NCI-H2196 treated with DMSO at 0.1 percent for 48 hours (cell line): ENCODE results near the gene CLNS1A.
"Not testable (repeated sequence)": the region's sequence is repeated elsewhere in the genome, so short reads cannot be mapped to it uniquely, and the experiment has no call there.

Experiments
- DNase-seq: peaks from one replicate; lab custom pipeline; 2025; ENCODE audit not compliant: unreplicated experiment; lab: John Stamatoyannopoulos, UW

The CLNS1A gene, protein sequence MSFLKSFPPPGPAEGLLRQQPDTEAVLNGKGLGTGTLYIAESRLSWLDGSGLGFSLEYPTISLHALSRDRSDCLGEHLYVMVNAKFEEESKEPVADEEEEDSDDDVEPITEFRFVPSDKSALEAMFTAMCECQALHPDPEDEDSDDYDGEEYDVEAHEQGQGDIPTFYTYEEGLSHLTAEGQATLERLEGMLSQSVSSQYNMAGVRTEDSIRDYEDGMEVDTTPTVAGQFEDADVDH

DNA sequence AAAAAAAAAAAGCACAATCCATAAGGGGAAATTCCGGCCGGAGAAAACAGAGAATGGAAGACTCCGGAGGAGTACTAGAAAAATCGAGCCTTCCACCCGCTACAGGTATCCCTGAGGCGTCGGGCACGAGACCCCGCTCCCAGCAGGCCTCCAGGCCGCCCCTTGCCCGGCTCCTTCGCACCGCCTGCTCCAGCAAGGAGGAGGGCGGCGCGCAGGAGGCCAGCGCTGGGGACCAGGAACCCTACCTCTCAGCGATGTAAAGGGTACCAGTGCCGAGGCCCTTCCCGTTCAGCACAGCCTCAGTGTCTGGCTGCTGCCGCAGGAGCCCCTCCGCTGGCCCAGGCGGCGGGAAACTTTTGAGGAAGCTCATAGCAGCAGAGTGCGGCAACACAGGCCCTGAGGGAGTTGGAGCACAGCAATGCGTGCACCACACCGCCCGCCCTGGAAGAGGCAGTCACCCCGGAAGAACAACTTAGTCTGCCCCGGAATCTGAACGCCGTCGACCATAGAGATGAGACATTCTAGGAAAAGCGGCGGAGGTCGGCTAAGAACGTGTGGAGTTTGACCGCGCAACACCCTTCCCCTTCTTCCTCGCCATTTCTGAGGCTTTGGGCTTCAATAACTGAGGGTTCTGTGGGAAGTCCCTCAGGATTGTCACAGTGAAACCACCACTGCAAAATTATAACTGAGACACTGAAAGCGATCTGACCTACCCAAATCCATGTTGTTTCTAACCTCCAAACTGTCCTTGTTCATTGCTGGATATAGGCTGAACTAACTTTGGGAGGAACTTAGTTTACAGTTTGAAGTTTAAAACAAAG is at the start of gene CLNS1A:
TSS of gene CLNS1A (minus strand) at position 450 of the 821 bp plus-strand sequence. CDS start at position 370, 80 bp downstream.
- peak; percentile 87 for DNase-seq

DNA sequence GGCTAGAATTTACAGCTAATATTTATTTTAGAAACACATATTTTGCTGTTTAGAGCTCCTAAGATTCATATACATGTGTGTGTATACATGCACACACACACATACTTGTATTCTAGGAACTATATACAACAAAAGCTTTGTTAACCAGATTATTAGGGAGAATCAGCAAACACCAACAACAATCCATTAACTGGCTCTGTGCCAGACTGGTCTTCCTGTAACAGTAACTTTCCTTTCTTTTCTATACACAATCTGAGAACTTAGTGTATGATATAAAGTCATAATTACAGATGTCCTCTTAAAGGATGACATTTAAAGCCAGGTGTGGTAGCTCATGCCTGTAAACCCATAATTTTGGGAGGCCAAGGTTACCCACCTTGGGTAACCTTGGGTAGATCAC is 49.5 kb upstream of the CLNS1A start:
- DNase-seq = no peak

DNA sequence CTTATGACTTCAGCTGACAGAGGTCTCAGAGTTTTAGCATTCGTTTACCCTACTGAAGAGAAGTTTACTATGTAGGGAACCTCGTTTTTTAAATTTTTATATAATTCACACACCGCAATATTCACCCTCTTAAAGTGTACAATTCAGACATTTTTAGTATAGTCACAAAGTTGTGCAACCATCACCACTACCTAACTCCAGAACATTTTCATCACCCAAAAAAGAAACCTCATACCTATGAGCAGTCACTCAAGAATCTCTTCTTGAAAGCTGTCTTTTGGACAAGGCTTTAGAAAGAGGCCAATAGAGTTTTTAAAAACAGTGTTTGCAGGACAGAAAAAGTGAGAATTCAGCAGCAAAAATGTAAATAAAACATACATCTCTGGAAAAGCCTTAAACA is 39.5 kb upstream of the CLNS1A start:
- no peak for DNase-seq

DNA sequence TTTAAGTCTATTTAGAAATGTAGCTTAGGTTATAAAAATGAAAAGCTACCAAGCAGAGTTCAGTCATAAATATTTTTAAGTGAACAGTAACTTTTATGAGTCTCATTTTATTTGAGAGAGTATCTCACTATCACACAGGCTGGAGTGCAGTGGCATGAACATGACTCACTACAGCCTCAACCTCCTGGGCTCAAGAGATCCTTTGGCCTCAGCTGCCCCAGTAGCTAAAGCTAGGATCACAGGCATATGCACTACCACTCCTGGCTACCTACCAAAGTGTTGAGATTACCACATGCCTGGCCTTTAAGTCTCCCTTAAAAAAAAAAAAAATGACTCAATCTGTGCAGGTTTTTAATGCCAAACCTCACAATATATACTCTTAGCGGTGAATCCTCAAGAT is 34.7 kb upstream of the CLNS1A start:
- DNase-seq = no peak

DNA sequence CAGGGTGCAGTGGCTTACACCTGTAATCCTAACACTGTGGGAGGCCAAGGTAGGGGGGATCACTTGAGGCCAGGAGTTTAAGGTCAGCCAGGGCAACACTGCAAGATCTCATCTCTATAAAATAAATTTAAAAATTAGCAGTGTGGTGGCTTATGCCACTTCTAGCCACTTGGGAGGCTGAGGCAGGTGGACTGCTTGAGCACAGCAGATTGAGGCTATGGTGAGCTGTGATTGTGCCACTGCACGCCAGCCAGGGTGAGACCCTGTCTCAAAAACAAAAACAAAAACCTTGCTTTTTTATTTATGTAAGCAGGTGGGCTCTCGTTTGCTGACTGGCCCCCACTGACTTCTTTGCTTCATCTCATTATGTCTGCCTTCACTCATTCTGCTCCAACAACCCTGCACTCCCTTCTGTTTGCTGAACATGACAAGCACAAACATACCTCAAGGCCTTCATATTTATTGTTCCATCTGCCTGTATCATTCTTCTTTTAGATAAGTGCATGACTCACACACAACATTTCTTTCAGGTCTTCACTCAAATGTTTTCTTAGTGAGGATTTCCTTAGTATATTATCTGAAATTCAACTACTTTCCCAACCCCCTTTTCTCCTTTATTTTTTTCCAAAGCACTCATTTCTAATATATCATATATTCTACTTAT is 32.4 kb upstream of the CLNS1A start:
- DNase-seq = peak; percentile 6

DNA sequence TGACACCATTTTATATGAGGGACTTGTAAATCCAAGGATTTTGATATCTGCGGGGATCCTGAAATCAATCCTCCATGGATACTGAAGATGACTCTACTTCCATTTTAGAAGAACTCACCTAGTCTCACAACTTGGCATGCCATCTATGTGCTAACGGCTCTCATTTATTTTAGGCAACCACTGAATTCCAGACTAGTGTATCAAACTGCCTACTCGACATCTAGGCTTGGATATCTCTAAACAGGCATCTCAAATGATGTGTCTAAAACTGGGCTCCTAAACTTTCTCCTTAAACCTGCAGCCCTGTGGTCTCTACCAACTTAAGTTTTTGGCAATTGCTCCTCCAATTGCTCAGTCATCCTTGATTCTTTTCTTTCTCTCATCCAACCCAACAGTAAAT is 31.2 kb upstream of the CLNS1A start:
- no peak for DNase-seq

DNA sequence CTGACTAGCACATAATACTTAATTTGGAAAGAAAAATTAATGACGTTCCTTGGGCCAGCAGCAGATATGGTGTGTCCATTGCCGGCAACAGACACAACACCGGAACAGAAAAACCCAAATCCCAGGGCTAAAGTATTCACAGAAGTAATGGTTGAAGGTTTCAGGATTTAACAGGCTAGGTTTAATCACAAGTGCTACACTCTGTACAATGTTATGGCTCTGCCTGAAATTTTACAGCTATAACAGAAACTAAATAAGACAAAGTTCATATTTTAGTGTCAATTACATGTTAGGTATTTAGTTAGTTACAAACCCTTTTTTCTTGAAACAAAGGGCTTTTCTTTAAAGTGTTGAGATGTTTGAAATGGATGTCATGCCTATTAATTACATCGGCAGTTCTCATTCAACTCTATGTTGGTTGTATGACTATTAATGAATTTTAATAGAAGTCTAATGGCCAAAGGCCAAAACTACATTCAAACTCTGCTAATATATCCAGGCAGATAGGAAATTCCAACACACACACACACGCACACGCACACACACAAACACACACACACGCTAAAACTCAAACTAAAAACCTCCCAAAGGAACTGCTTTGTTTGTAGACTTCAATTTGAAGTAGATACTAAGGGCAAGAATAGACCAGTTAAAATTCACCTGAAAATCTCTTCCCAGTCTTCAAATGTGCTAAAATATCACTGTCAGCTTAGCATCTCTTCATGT is 27.8 kb upstream of the CLNS1A start:
- DNase-seq = no peak

DNA sequence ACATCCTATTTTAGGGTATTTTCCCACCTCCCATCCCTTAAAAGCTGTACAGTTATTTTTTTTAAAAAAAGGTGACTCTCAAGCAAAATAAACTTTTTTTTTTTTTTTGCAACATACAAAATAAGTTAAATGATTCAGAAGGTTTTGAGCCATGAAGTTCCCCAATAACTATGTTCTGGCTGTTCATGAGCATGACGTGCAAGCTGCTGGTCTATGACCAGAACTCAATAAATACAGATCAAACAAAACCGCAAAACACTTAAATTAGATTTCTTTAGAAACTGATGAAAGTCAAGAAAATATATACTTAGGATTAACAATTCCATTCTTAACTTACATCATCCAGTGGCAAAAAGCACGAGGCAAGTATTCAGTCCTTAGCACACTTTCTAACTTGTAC is 24.1 kb upstream of the CLNS1A start:
- DNase-seq = no peak

DNA sequence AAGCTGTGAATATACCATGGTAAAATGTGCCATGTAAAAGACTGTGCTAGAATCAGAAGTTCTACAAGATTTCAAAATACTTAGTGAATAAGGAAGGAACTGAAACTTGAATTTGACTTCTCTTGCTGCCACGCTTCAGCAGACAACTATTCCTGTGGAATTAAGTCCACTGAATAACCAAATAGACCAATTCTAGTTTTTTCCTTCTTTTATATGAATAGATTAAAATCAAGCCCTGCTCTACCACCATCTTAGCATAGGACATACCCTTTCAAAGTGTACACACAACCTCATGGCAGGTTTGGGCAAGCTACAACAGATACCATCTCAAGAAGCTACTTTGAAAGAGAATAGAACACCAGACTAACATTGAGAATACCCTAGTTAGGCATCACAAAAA is 23.4 kb upstream of the CLNS1A start:
- no peak for DNase-seq

DNA sequence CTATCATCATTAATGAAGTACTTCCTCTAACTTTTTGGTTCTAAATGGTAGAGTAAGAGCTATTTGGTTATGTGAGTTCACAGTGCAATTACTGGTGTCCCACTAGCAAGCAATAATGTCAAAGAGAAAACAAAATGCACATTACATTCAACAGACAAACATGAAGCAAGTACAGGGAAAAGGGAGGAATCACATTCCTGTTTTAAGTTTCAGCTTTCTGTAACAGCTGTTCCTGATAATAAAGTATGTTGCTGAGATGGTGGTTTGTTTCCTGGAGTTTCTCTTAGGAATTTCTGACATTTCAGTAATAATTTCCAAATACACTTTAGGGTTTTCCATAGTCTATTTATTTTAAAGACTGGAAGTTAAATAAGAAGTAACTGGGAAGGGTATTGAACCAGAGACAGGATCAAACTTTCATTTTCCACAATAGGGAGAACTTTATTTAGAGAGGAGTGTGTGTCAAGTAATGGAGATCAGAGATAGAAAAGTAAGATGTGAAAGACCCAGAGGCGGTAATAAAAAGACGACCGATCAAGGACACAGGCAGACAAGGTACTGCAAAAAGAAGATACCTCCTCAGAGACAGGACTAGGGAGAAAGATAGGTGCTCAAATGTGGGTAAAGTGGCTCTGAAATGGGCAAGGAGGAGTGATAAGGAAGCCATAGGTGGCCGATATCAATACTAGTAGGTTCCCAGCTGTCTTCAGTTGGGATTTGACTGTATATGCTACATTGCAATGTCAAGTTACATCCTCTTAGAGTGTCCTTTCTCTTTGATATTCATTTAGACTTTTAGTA is 20.8 kb upstream of the CLNS1A start:
- DNase-seq = no peak

DNA sequence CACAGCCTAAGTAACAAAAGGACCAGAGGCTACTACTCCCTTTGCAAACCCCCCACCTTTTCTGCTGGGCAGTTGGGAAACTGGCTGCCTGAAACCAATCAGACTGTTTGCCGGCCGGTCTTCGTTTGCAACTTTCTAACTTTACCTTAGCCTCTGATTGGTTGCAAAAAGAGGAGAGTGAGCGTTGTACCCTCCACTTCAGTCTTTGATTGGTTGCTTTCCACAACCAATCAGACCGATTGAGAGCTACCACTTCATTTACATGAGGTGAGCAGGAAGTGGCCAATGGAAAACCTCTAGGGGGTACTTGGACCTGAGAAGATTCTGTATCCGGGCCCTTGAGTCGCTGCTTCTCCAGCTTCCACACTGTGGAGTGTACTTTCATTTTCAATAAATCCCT is 18.8 kb upstream of the CLNS1A start:
- no peak for DNase-seq

DNA sequence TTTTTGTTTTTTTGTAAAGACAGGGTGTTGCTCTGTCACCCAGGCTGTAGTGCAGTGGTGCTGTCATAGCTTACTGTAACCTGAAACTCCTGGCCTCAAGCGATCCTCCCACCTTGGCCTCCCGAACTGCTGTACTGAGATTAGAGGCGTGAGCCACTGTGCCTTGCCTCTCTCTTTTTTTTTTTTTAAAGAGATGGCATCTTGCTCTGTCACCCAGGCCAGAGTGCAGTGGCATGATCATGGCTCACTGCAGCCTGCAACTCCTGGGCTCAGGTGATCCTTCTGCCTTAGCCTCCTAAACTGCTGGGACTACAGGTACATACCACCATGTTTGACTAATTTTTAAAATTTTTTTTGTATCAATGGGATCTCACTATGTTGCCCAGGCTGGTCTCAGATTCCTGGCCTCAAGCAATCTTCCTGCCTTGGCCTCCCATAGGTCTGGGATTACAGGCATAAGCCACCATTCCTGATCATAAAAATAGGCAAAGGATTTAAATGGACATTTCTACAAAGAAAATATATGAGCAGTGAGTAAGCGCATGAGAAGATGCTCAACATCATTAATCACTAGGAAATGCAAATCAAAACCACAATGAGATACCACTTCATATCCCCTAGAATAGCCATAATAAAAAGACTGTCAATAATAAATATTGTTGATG is 17.3 kb upstream of the CLNS1A start:
- no peak for DNase-seq

DNA sequence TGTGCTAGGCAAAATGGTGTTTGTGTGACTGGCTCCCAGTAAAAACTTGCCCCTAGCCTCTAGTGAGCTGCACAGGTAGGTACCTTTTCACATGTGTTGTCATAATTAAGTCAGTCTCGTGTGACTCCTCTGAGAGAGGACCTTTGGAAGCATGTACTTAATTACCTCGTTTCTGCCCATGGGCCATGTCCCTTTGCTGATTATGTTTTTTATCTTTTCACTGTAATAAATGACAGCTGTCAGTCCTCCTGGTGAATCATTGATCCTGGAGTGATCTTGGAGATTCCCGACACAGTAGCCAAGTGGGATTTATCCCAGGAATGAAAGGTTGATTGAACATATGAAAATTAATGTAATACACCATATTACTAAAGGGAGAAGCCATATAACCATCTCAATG is 12.5 kb upstream of the CLNS1A start:
- no peak for DNase-seq

DNA sequence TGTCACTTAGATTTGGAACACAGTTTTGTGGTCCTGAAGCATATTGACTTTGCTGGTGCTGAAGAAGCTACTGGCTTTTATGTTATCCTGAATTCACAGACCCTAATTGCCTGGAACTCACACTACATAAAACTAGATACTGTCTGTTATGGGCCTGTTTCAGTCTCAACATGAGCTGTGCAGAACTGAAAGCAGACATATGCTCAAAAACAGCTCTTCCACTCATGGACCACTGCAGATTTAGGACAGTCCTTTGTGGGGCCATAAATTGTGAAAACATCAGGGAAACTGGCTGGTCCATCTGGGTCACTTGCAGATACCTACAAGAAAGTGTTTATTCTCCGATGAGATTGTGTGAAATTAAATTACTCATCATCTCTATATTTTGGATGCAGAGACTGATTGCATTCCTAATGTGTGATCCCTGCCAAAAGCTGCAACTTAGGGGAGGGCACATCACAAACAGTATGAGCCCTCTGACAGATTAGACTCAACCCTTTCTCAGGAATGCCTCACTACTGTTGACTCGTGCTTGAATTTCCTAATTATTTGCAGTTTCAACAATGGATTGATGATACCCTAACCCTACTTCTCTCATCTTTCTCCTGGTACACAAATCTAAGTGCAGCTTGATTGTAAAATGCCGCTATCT is 10.2 kb upstream of the CLNS1A start:
- DNase-seq = no peak

DNA sequence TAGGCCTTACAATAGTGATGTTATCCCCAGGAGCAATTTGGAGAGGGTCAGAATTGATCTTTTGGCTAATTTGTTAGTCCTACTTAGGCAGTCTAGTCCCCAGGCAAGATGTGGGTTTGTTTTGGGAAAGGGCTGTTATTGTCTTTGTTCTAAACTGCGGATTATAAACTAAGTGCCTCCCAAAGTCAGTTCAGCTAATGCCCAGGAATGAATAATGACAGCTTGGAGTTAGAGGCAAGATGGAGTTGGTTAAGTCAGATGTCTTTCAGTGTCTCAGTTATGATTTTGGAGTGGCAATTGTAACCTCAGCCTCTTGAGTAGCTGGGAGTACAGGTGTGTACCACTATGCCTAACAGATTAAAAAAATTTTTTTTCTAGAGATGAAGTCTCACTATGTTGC is 7.3 kb upstream of the CLNS1A start:
- DNase-seq = no peak

DNA sequence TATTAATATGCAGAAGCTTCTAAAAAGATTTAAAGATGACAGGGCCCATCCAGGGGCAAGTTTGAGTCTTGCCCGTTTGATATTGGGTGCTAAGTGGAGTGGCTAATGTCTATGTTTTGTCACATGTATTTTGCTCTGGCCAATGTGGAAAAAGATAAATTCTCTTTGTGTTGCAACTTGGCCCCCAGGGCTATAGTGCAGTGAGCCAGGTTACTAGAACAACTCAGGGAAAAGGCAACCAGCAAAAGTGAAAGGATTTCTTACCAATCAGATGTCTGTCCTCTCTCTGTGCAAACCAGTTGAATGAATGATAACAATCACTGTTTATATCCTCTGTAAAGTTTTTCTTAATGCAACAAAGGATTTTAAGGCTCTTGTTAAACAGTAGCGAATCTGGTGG is 4.6 kb upstream of the CLNS1A start:
- no peak for DNase-seq

DNA sequence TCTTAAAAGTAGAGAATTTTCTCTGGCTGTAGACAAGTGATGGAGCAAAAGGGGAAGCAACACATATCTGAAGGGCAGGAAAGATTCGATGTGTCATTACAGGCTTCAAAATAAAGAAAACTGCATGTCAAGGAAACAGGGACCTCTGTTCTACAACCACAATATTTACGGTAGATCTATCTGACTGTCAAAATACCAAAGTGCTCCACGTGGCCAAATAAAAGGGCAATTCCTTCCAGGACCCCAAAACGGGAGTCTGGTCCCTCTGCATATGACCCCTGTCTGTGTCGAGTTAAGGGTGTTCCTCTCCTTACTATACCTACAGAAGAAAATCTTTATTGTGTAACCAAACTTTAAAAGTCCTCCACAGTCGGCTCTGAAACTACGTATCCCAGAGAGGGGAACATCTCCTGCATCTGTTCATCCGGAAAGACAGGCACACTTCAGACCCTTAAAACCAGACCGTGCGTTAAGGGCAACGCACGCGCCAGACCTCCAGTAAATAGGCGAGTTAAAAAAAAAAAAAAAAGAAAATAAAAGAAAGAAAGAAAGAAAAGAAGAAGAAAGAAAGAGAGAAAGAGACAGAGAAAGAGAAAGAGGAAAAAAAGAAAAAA is 756 bp downstream of the CLNS1A start:
- no peak for DNase-seq

DNA sequence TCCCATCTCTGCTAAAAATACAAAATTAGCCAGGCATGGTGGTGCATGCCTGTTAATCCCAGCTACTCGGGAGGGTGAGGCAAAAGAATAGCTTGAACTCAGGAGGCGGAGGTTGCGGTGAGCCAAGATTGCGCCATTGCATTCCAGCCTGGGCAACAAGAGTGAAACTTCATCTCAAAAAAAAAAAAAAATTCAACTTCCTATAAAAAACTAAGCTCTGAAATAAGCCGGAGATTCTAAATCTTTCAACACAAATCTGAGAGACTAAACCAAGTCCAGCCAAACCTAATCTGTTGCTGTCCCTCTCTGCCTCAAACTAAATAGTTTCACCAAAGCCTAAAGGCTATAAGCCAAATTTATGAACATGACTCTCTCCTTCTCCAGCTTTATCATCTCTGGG is 3.7 kb downstream of the CLNS1A start:
- not testable (repeated sequence) for DNase-seq

DNA sequence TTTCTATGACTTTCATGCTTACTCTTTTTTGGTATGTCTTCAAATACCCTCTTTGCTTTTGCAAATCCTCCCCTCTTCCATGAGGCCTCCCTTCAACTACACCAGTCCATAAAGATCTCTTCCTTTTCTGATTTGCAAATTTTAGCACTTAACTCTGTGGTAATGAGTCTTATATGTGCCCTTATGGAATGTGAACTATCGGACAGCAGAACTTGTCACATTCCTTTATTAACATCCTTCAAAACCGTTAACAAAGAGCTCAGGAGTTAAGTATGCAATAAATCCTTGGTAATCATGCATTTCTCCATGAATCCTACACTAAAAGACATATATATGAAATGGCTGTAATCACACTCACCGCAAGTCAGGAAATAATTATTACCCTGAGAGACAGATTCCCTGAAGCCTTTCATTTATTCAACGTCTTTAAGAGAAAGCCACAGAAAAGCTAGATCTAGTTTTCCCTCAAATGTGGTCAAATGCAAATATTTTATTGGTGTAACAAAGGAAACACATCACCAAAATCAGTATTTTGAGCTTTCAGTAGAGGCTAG is 7.4 kb downstream of the CLNS1A start:
- no peak for DNase-seq
